ENCODE results near the gene ALAD.

Gene ALAD

GRCh38 chr9:113360242-113360842 lies 40.7 kb downstream of the ALAD start:
- TF ChIP-seq CTCF (IDR thresholded peaks at IDR 0.05) (no peak), ZFX (IDR thresholded peaks at IDR 0.05; ENCODE audit: borderline replicate concordance) (no peak)
- no peak overlapping the region for H3K27ac ChIP-seq

GRCh38 chr9:113359385-113359784 lies 41.7 kb downstream of the ALAD start:
- TF ChIP-seq CTCF (IDR thresholded peaks at IDR 0.05): no peak
- TF ChIP-seq ZFX (IDR thresholded peaks at IDR 0.05; ENCODE audit: borderline replicate concordance): no peak

GRCh38 chr9:113356686-113357292 lies 44.3 kb downstream of the ALAD start:
- TF ChIP-seq ZFX (IDR thresholded peaks at IDR 0.05; ENCODE audit: borderline replicate concordance): no peak
- no peak for TF ChIP-seq CTCF (IDR thresholded peaks at IDR 0.05)
- no peak overlapping the region for H3K27ac ChIP-seq

More at GRCh38 chr9:113359385-113359784, 41.7 kb downstream of the ALAD start:
- H3K27ac ChIP-seq: no peak overlapping the region

- TF ChIP-seq ZFX (IDR thresholded peaks at IDR 0.05; ENCODE audit: borderline replicate concordance): no peak
- TF ChIP-seq CTCF (IDR thresholded peaks at IDR 0.05): no peak
These were observed 46.0 kb downstream of the ALAD start for GRCh38 chr9:113355040-113355596.

GRCh38 chr9:113352411-113352810 lies 48.7 kb downstream of the ALAD start:
- TF ChIP-seq ZFX (IDR thresholded peaks at IDR 0.05; ENCODE audit: borderline replicate concordance) (no peak), CTCF (IDR thresholded peaks at IDR 0.05) (no peak)
- H3K27ac ChIP-seq: no peak overlapping the region

More at GRCh38 chr9:113355040-113355596, 46.0 kb downstream of the ALAD start:
- no peak overlapping the region for H3K27ac ChIP-seq

GRCh38 chr9:113352006-113352405 lies 49.1 kb downstream of the ALAD start:
- TF ChIP-seq ZFX (IDR thresholded peaks at IDR 0.05; ENCODE audit: borderline replicate concordance): no peak
- TF ChIP-seq CTCF (IDR thresholded peaks at IDR 0.05): no peak
- no peak overlapping the region for H3K27ac ChIP-seq

GRCh38 chr9:113350937-113351336 lies 50.1 kb downstream of the ALAD start:
- no peak for TF ChIP-seq CTCF (IDR thresholded peaks at IDR 0.05)
- TF ChIP-seq ZFX (IDR thresholded peaks at IDR 0.05; ENCODE audit: borderline replicate concordance): no peak
- H3K27ac ChIP-seq: no peak overlapping the region
